ENCODE results near the gene CACNA2D3. TPM values are rescaled to one million over a fixed set of nuclear protein-coding genes. Genes with fewer than 3 reads are reported as not detected.
"Not testable (repeated sequence)": the region's sequence is repeated elsewhere in the genome, so short reads cannot be mapped to it uniquely, and the experiment has no call there.

The CACNA2D3 gene
- total and polyA plus RNA-seq, 12 donors: 0.26 to 13.7 (median 2.8) TPM; not detected in 1

GRCh38 chr3:54628888-54629441, 506.6 kb downstream of the CACNA2D3 start:
- 76 to 84% (median 80%) methylated on average over 3 of the region's 3 CpGs for WGBS, 4 donors
- no peak overlapping the region for H3K27ac ChIP-seq
- H3K9me3 ChIP-seq (replicated peaks in 1 of 3): no peaks in the 10 kb centered on the region
- H3K4me3 ChIP-seq: no peak overlapping the region
- TF ChIP-seq POLR2A (IDR thresholded peaks at IDR 0.05) (no peak), CTCF (IDR thresholded peaks at IDR 0.05) (no peak)
- no peaks in the 10 kb centered on the region for H3K27me3 ChIP-seq
- H3K4me1 ChIP-seq (replicated peaks in 1 of 2): no peaks in the 10 kb centered on the region
- intact Hi-C loops (cut with DNase I): no loop called here
- no peaks in the 10 kb centered on the region for H3K36me3 ChIP-seq (replicated peaks in 1 of 2)
- no peak for DNase-seq

- Histone ChIP-seq H3K27ac (no peak overlapping the region), H3K36me3 (replicated peaks in 1 of 2) (no peaks in the 10 kb centered on the region), H3K4me1 (replicated peaks in 1 of 2) (no peaks in the 10 kb centered on the region), H3K9me3 (replicated peaks in 1 of 3) (no peaks in the 10 kb centered on the region), H3K27me3 (no peaks in the 10 kb centered on the region), H3K4me3 (no peak overlapping the region)
- TF ChIP-seq CTCF (IDR thresholded peaks at IDR 0.05): no peak
- no peak for TF ChIP-seq POLR2A (IDR thresholded peaks at IDR 0.05)
- DNase-seq: no peak
- intact Hi-C loops (cut with DNase I): no loop called here
- 69 to 73% (median 69%) methylated on average over 6 of the region's 6 CpGs for WGBS, 4 donors
Measured at GRCh38 chr3:54630101-54630623, 507.8 kb downstream of the CACNA2D3 start.

- H3K27ac ChIP-seq; H3K9me3 ChIP-seq (replicated peaks in 1 of 3); H3K4me1 ChIP-seq (replicated peaks in 1 of 2); DNase-seq; H3K4me3 ChIP-seq; intact Hi-C loops (cut with DNase I); H3K27me3 ChIP-seq; H3K36me3 ChIP-seq (replicated peaks in 1 of 2): not testable (repeated sequence)
- 85 to 95% (median 90%) methylated on average over 6 of the region's 6 CpGs for WGBS, 4 donors
Measured at GRCh38 chr3:54631001-54631400, 508.6 kb downstream of the CACNA2D3 start.

- Histone ChIP-seq H3K27ac (no peak overlapping the region), H3K4me1 (replicated peaks in 1 of 2) (no peaks in the 10 kb centered on the region), H3K36me3 (replicated peaks in 1 of 2) (no peaks in the 10 kb centered on the region), H3K9me3 (replicated peaks in 1 of 3) (no peaks in the 10 kb centered on the region), H3K4me3 (no peak overlapping the region), H3K27me3 (no peaks in the 10 kb centered on the region)
- intact Hi-C loops (cut with DNase I): no loop called here
- 69 to 73% (median 72%) methylated on average over 6 of the region's 6 CpGs for WGBS, 4 donors
- DNase-seq: no peak
- no peak for TF ChIP-seq POLR2A (IDR thresholded peaks at IDR 0.05)
- TF ChIP-seq CTCF (IDR thresholded peaks at IDR 0.05): no peak
Measured at GRCh38 chr3:54631516-54632325, 509.4 kb downstream of the CACNA2D3 start.
